Coronary artery (tissue), 2 donors: Measurements from ENCODE around the gene MRPS31.

Source experiments
- DNase-seq: peaks from one replicate; pipeline ENCODE4 v3.0.0-alpha.2; 2017; ENCODE audit warnings: low spot score
- H3K27ac ChIP-seq, 2 donors: fragments of 200-600 bp; sonication (generic); one replicate each; pipeline ENCODE4 v1.5.1; 2016 to 2019
- H3K4me3 ChIP-seq: fragments of 200-600 bp; sonication (generic); 2 replicates; pipeline ENCODE4 v1.5.1; 2016; ENCODE audit warnings: mild to moderate bottlenecking, moderate library complexity
- TF ChIP-seq, protein P1 (sequence below): fragments of 200-600 bp; sonication (generic); IDR thresholded peaks from one replicate; pipeline ENCODE4 v1.5.1; 2019; ENCODE audit warnings: antibody characterized with exemption

Gene MRPS31

DNA sequence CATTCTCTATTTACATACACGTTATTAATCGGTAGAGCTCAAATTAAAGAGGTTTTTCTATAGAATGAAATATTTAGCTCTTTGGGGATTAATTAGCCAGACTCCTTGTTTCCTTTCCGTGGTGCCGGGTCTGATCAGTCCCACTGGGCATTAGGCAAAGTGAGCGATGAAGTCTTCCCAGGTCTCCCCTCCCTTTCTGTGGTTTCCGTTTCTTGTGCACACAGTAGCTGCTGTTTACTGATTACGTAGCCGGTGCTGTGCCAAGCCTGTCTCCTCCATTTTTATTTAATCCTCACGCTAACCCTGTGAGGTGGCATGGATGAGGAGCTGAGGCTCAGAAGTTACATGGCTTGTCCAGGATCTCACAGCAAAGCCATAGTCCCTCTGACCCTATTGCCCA lies 27.4 kb upstream of the MRPS31 start:
- H3K27ac ChIP-seq: no peak overlapping the region
- no peak for DNase-seq
- H3K4me3 ChIP-seq: no peak overlapping the region
- TF ChIP-seq, protein P1, sequence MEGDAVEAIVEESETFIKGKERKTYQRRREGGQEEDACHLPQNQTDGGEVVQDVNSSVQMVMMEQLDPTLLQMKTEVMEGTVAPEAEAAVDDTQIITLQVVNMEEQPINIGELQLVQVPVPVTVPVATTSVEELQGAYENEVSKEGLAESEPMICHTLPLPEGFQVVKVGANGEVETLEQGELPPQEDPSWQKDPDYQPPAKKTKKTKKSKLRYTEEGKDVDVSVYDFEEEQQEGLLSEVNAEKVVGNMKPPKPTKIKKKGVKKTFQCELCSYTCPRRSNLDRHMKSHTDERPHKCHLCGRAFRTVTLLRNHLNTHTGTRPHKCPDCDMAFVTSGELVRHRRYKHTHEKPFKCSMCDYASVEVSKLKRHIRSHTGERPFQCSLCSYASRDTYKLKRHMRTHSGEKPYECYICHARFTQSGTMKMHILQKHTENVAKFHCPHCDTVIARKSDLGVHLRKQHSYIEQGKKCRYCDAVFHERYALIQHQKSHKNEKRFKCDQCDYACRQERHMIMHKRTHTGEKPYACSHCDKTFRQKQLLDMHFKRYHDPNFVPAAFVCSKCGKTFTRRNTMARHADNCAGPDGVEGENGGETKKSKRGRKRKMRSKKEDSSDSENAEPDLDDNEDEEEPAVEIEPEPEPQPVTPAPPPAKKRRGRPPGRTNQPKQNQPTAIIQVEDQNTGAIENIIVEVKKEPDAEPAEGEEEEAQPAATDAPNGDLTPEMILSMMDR: no peak

DNA sequence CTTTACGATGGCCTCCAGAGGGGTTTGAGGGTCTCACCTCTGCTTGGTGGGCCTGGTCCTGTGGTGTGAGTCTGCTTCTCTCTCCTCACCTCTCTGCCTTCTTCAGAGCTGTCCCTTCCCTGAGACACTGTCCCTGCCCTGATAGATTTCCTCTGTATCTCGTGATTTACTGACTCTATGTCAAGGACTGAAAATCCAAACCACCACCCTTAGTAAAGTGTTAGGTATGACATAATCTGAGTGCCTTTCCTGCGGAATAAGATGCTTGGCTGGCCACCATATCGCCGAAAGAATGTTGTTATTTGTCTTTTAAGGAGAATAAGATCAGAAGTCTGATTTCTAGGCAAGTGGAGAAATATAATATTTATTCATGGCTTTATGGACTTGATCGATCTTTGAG lies 25.7 kb upstream of the MRPS31 start:
- H3K4me3 ChIP-seq: no peak overlapping the region
- no peak for DNase-seq
- H3K27ac ChIP-seq: no peak overlapping the region
- TF ChIP-seq, protein P1: no peak

DNA sequence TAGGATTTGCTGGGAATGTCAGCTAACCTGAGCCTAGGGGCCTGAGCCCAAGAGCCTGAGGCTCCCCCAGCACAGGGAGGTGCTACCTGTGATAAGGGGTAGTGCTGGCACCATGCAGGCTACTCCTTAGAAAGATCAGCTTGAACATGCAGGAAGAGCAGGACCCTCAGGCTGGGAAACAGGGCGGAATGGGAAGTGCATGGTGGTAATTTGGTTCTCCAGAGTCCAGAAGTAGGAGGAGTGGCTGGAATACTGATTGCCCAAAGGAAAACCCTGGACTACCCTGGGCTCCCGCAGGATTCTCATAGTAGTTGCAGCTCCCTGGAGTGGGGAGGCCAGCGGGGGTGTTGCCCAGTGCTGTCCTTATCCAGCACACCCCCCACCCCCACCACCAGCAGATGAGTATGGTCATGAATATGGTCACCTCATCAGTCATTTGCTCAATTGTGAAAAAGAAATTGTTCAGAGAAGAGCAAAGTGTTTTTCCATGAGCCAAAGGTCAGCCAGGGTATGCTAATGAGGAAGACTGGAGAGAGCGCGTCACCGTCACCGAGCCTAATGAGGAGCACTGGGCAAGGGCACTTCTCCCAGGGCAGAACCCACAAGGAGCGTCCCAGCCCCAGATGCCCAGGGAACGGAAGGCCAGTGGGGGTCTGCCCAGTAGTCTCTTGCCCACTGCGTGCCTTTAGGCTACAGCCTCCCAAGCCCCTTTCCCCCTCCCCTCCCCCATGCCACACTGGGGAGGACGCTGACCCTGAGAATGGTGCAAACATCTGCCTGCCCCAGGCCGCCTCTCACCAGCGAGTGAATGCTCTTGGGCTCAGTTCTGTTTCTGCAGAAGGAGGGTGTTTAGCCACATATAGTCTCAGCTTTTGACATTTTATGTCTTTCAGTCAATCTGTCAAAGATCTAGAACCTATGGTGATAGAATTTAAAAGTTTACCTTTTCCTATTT lies 23.7 kb upstream of the MRPS31 start:
- Histone ChIP-seq H3K27ac (no peak overlapping the region), H3K4me3 (no peak overlapping the region)
- DNase-seq: no peak
- TF ChIP-seq, protein P1: no peak

DNA sequence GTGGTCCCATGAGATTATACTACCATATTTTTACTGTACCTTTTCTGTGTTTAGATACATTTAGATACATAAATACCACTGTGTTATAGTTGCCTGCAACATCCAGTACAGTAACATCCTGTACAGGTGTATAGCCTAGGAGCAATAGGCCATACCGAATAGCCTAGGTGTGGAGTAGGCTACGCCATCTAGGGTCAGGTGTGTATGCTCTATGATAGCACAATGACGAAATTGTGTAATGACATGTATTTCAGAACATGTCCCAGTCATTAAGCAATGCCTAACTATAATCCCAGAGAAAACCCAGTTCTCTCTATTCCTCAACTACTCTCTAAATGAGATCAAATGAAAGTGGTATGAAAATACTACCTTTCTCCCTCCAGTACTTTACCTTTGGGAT lies 22.3 kb upstream of the MRPS31 start:
- DNase-seq: no peak
- no peak overlapping the region for H3K4me3 ChIP-seq
- TF ChIP-seq, protein P1: no peak
- no peak overlapping the region for H3K27ac ChIP-seq

DNA sequence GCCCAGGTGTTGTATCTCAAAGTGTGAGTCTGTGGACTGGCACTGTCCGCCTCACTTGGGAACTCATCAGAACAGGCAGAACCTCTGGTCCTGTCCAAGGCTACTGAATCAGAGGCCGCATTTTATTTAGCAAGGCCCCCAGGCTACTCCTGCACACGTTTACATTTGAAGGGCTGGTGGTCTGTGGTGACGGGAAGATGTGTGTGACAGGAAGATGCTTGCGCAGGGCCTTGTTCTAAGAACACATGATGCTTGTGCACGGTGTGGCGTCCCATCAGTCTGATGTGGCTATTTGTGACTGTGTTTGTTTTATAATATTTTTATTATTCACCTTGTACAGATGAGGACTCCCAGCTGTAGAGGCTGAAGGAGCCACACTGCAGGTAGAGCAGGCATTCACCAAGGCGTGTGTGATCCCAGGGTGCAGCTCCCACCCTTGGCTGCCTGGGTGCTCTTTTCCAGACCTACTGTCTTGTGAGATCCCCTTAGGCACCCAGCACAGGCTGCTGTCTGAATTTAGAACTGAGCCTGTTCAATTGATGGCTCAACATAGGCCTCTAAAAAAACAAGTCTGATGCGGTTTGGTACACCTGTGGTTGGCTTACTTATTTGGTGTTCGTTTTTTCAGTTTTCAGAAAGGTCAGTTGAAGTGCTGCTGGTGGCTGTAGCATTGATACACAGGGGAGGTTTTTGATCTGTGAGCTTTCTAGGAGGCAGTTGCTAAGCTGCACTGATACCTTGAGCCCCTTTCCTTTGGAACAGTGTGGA lies 21.5 kb upstream of the MRPS31 start:
- Histone ChIP-seq H3K27ac (no peak overlapping the region), H3K4me3 (no peak overlapping the region)
- TF ChIP-seq, protein P1: no peak
- no peak for DNase-seq

DNA sequence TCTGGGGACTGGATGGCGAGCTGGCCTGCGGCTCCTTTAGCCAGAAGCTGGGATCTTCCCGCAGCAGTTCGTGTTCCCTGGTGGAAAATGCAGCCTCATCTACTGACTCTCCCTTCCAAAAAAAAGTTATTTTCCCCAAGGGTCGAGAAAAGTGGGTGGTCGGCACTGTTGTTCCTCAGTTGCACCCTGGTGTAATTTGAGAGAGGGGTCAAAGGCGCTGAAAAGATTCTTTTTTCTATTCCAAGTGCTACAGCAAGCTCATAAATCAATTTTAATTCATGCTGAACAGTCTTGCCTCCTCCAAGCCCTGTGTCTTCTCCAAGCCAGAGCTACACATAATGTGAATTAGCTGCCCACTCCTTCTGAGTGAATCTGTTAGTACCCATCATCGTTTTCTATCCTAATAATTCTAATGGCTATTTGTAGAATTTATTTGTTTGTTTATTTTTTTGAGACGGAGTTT lies 19.2 kb upstream of the MRPS31 start:
- DNase-seq: no peak
- TF ChIP-seq, protein P1: no peak
- Histone ChIP-seq H3K4me3 (peak overlapping the region; percentile 87), H3K27ac (peak overlapping the region; percentile 64 to 88)
